GM10266 (cell line): Measurements from ENCODE around the gene TRIM10.

Experiments used
- DNase-seq: peaks from one replicate; pipeline ENCODE4 v3.0.0; 2012; ENCODE audit errors: extremely low spot score
- TF ChIP-seq, protein P1 (sequence below): IDR thresholded peaks from 2 replicates; pipeline ENCODE4 v1.5.1; 2012; ENCODE audit warnings: mild to moderate bottlenecking, low read depth; ENCODE audit not compliant: control insufficient read depth, insufficient read depth; ENCODE audit errors: missing control alignments

The TRIM10 gene

DNA sequence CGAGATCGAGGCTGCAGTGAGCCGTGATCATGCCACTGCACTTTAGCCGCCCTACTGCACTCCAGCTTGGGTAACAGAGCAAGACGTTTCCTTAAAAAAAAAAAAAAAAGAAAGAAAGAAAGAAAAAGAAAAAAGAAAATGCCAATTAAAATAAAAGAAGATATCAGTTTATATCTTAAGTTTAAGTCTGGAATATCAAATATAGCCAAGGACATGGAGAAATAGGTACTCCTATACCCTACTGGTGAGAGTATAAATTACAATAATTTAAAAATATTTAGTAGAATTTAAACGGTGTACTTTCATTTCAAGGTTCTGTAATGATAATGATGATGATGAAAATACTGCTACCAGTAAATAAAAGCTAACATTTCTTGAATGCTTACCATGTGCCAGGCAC, 44.3 kb downstream of the TRIM10 start:
- no peak for DNase-seq
- TF ChIP-seq, protein P1, sequence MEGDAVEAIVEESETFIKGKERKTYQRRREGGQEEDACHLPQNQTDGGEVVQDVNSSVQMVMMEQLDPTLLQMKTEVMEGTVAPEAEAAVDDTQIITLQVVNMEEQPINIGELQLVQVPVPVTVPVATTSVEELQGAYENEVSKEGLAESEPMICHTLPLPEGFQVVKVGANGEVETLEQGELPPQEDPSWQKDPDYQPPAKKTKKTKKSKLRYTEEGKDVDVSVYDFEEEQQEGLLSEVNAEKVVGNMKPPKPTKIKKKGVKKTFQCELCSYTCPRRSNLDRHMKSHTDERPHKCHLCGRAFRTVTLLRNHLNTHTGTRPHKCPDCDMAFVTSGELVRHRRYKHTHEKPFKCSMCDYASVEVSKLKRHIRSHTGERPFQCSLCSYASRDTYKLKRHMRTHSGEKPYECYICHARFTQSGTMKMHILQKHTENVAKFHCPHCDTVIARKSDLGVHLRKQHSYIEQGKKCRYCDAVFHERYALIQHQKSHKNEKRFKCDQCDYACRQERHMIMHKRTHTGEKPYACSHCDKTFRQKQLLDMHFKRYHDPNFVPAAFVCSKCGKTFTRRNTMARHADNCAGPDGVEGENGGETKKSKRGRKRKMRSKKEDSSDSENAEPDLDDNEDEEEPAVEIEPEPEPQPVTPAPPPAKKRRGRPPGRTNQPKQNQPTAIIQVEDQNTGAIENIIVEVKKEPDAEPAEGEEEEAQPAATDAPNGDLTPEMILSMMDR = no peak

DNA sequence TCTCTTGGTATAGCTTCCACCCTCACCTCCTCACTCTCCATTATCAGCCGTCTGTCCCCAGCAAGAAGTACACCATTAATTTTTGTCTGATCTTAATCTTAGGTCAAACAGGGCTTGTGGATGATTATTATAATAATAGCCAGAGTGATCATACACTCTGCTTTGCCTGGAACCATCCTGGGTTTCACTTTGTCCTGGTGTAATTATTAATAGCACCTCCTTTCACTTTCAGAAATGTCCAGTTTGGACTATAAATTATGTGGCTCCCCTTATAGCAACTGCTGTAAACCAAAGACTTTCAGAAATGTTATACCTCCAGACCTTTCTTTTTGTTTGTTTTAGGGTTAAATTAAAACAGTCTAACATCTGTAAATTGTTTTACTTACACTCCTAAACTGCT, 47.2 kb downstream of the TRIM10 start:
- no peak for DNase-seq
- TF ChIP-seq, protein P1 = no peak

DNA sequence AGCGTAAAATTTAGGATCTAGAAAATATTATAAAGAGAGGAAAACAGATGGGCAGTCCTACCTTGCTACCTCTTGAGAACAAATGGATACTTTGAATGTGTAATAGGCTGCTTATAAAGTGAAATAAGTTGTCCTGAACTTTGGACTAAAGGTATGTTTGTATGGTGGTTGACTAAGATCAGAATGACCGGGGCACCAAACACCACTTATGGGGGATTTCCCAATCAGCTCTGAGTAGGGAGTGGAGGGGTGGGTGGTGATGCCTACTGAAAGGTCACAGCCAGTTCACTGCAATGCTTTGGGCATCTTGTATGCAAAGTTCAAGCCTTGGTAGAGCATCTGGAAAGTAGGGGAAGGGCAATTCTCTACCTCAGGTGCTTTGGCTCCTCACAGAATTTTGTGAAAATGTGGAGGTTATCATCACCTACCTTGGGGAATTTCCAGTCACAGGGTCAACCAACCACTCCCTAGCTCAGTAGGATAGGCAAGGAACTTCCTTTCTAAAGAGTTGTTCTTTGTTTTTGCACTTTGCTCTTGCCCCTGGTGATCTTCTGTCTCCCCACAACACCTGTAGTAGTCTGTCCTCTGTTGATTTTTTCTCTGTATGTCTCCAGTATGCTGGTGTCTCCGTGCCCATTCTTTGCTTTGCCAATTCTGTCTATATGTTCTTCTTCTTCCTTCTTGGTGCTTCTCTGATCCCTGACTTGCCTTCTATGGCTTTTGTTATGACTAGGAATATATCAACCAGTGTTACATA, 47.8 kb downstream of the TRIM10 start, which contains the start of gene TRIM31:
TSS of gene TRIM31 (minus strand) at position 88 of the 757 bp plus-strand sequence. CDS start 285 bp downstream, outside the sequence.
- TF ChIP-seq, protein P1 = no peak
- DNase-seq = no peak

DNA sequence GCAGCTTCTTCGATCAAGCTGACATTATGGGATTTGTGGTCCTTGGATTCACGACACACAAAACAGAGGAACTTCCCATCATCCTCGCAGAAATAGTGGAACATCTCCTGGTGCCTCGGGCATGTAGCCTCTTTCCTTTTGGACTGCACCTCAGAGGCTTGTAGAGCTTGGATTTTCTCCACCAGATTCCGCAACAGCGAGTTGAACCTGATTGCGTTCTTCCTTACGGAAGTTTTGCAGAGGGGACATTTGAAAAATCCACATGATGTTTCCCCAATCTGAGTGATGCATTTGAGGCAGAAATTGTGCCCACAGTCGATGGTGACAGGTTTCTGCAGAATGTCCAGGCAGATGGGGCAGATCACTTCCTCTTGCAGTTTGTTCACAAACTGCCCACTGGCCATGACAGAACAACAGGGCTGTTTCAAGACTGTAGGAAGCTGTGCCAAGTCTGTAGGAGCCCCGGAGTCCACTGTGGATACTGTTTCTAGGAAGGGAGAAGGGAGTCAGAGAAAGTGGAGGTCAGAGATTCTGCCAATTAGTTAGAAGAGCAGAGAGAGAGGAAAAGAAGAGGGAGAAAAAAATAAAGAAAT, 48.5 kb downstream of the TRIM10 start:
- TF ChIP-seq, protein P1 = no peak
- no peak for DNase-seq

DNA sequence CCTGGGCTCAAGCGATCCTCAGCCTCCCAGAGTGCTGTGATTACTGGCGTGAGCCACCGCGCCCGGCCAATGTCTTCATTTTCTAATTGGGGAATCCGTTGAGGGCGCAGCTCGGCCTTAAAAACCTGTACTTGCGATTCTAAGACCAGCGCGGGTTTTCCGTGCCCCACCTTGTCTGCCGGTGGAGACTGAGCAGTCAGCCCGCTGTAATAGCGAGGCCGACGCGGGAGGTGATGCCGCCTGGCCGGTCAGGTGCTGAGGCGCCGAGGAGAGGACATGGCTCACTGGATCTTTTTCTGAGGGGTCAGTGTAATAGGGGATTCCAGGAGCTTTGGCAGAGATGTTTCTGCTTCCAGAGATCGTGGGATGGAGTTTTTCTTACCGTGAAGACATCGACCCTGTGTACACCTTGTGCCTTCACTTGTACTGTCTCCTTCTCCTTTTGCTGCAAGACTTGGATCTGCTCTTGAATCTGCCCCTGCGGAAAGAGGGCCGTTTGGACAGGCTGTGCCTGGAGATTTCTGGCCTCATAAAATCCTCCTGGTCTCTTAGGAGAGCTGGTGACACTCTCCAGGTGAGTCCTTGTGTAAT, 49.6 kb downstream of the TRIM10 start:
- no peak for DNase-seq
- TF ChIP-seq, protein P1 = no peak

DNA sequence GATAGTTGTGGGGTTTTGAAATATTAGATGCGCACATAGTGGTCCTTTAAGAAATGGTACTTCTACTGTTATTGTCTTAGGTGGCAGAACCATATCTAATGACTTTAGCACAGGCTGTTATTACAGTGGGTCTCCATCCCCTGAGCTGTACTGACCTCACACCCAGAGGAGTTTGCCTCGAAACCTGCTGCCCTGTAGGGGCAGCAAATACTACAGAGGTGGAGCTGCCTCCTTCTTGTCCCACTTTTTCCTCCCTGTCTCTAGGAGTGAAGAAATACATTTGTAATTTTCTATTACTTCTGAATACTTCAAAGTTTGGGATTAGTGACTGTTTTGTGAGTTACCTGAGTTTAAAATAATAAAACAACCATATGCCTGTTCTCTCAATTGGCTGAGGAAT, 56.4 kb downstream of the TRIM10 start:
- DNase-seq = no peak
- TF ChIP-seq, protein P1 = no peak

DNA sequence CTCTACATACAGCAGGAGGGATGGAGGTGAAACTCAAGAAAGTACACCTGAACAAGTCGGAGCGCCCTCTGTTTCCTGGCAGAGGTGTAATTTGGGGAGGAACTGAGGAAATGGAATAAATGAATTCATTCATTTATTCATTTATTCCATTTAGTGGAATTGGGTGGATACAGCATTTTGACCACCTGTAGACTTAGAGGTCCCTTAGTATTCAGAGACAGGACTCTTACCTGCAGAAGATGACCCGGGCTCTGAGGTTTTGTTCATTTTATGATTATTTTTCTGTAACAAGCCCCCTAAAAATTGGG, 57.2 kb downstream of the TRIM10 start:
- no peak for DNase-seq
- TF ChIP-seq, protein P1 = no peak
